Muscle layer of duodenum (tissue), 2 donors: ENCODE data around the gene UBXN1.

Source experiments
- H3K27ac ChIP-seq: one replicate; pipeline ENCODE4 v1.7.0; 2013; ENCODE audit warnings: mild to moderate bottlenecking, low read length
- H3K27me3 ChIP-seq: one replicate; pipeline ENCODE4 v1.7.0; 2013; ENCODE audit warnings: low read depth, mild to moderate bottlenecking, control low read depth, low read length
- H3K36me3 ChIP-seq, 2 donors: one replicate each; pipeline ENCODE4 v1.7.0; 2013; ENCODE audit warnings: low read length in 2 of 2, control low read depth in 1 of 2, mild to moderate bottlenecking in 1 of 2; ENCODE audit not compliant: insufficient read depth in 2 of 2, control insufficient read depth in 1 of 2
- H3K4me1 ChIP-seq, 2 donors: one replicate each; pipeline ENCODE4 v1.7.0; 2013; ENCODE audit warnings: low read length in 2 of 2, mild to moderate bottlenecking in 2 of 2, control low read depth in 1 of 2, moderate library complexity in 1 of 2; ENCODE audit not compliant: insufficient read depth in 2 of 2, control insufficient read depth in 1 of 2
- H3K4me3 ChIP-seq, 2 donors: one replicate each; pipeline ENCODE4 v1.7.0; 2013; ENCODE audit warnings: low read length in 2 of 2, low read depth in 1 of 2, mild to moderate bottlenecking in 1 of 2
- H3K9me3 ChIP-seq, 2 donors: one replicate each; pipeline ENCODE4 v1.7.0; 2013; ENCODE audit warnings: low read length in 2 of 2, control low read depth in 1 of 2, mild to moderate bottlenecking in 1 of 2; ENCODE audit not compliant: control insufficient read depth in 1 of 2
- donor health status: healthy.

UBXN1 gene

GRCh38 chr11:62671236-62671607 lies 7.7 kb downstream of the UBXN1 start:
- peak overlapping the region; percentile 77 to 95 for H3K4me3 ChIP-seq
- H3K4me1 ChIP-seq: peaks cover 15 to 40% of the 10 kb centered on the region in 2 donors
- H3K27me3 ChIP-seq: no peaks in the 10 kb centered on the region
- H3K27ac ChIP-seq: peak overlapping the region; percentile 95
- no peaks in the 10 kb centered on the region for H3K9me3 ChIP-seq
- peaks cover 6 to 8% of the 10 kb centered on the region in 2 donors for H3K36me3 ChIP-seq

- Histone ChIP-seq H3K27me3 (no peaks in the 10 kb centered on the region), H3K9me3 (no peaks in the 10 kb centered on the region), H3K27ac (no peak overlapping the region), H3K4me1 (peaks cover 15 to 44% of the 10 kb centered on the region in 2 donors), H3K4me3 (no peak overlapping the region), H3K36me3 (peaks cover 4 to 6% of the 10 kb centered on the region in 2 donors)
These were observed 9.3 kb downstream of the UBXN1 start for GRCh38 chr11:62669420-62670161.

- Histone ChIP-seq H3K27ac (no peak overlapping the region), H3K4me3 (no peak overlapping the region), H3K36me3 (peaks cover 8% of the 10 kb centered on the region in 2 donors), H3K4me1 (peaks cover 15 to 40% of the 10 kb centered on the region in 2 donors), H3K9me3 (no peaks in the 10 kb centered on the region), H3K27me3 (no peaks in the 10 kb centered on the region)
These were observed 11.4 kb downstream of the UBXN1 start for GRCh38 chr11:62667460-62667859.

- H3K36me3 ChIP-seq: peaks cover 8% of the 10 kb centered on the region in 2 donors
- peaks cover 15 to 37% of the 10 kb centered on the region in 2 donors for H3K4me1 ChIP-seq
- peak overlapping the region; percentile 85 for H3K27ac ChIP-seq
These were observed 12.5 kb downstream of the UBXN1 start for GRCh38 chr11:62666259-62666926.

GRCh38 chr11:62665599-62666258 lies 13.1 kb downstream of the UBXN1 start:
- H3K4me1 ChIP-seq: peaks cover 15 to 34% of the 10 kb centered on the region in 2 donors

More at GRCh38 chr11:62666259-62666926, 12.5 kb downstream of the UBXN1 start:
- Histone ChIP-seq H3K9me3 (no peaks in the 10 kb centered on the region), H3K4me3 (peak overlapping the region; percentile 86 to 90), H3K27me3 (no peaks in the 10 kb centered on the region)

GRCh38 chr11:62665075-62665598 lies 13.7 kb downstream of the UBXN1 start, which contains the start of the genes C11orf98 and CSKMT:
TSS of gene C11orf98 (minus strand) at chr11:62665210. CDS start at chr11:62665169, 41 bp downstream.
TSS of gene CSKMT (plus strand) at chr11:62665312. CDS start at chr11:62665880, 568 bp downstream.
- Histone ChIP-seq H3K27ac (peak within 1 kb of the TSS; percentile 85), H3K9me3 (no peaks in the 10 kb centered on the region), H3K4me1 (peaks cover 15 to 28% of the 10 kb centered on the region in 2 donors), H3K36me3 (peaks cover 8% of the 10 kb centered on the region in 2 donors), H3K27me3 (no peaks in the 10 kb centered on the region), H3K4me3 (peak within 1 kb of the TSS; percentile 86 to 90)

More at GRCh38 chr11:62665599-62666258, 13.1 kb downstream of the UBXN1 start:
- Histone ChIP-seq H3K4me3 (peak overlapping the region; percentile 86 to 90), H3K9me3 (no peaks in the 10 kb centered on the region), H3K27me3 (no peaks in the 10 kb centered on the region), H3K27ac (peak overlapping the region; percentile 85), H3K36me3 (peaks cover 8% of the 10 kb centered on the region in 2 donors)

- H3K4me1 ChIP-seq: peaks cover 15 to 28% of the 10 kb centered on the region in 2 donors
- no peaks in the 10 kb centered on the region for H3K27me3 ChIP-seq
- no peaks in the 10 kb centered on the region for H3K9me3 ChIP-seq
- H3K27ac ChIP-seq: peak overlapping the region; percentile 85
- H3K4me3 ChIP-seq: peak overlapping the region; percentile 86 to 90
- peaks cover 8% of the 10 kb centered on the region in 2 donors for H3K36me3 ChIP-seq
These were observed 14.3 kb downstream of the UBXN1 start for GRCh38 chr11:62664405-62665074.

GRCh38 chr11:62656796-62657429 lies 22.0 kb downstream of the UBXN1 start:
- H3K9me3 ChIP-seq: no peaks in the 10 kb centered on the region
- no peak overlapping the region for H3K27ac ChIP-seq
- H3K4me1 ChIP-seq: peaks cover 0 to 8% of the 10 kb centered on the region in 2 donors
- H3K27me3 ChIP-seq: no peaks in the 10 kb centered on the region
- no peaks in the 10 kb centered on the region for H3K36me3 ChIP-seq
- no peak overlapping the region for H3K4me3 ChIP-seq

GRCh38 chr11:62654297-62654696 lies 24.6 kb downstream of the UBXN1 start:
- no peaks in the 10 kb centered on the region for H3K9me3 ChIP-seq
- H3K36me3 ChIP-seq: peaks cover 4% of the 10 kb centered on the region in 2 donors
- H3K4me1 ChIP-seq: peaks cover 0 to 13% of the 10 kb centered on the region in 2 donors
- no peak overlapping the region for H3K27ac ChIP-seq
- no peak overlapping the region for H3K4me3 ChIP-seq
- H3K27me3 ChIP-seq: no peaks in the 10 kb centered on the region
